ENCODE data around the gene IRF4.

IRF4 gene

DNA sequence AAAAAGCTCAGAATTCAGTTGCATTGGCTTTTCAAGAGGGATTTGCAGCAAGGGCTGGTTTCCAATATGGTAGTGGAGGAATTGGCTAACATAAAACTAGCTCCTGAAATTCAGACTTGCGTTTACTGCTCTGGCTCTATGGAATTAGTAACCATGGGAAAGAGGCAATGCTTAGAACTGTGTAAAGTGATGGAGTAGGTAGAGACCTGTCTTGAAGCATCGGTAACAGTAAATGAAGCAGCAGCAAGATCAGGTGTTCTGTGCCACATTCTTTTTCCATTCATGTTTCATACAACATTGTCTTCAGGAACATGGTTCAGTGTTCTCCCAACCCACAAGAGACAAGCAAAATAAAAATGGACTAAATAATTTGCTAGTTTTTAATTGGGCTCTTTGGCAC lies 6.5 kb downstream of the IRF4 start:
- Histone ChIP-seq H3K9me3 (ENCODE audit: control insufficient read depth, low read length) (no peaks in the 10 kb centered on the region), H3K4me1 (ENCODE audit: control insufficient read depth, insufficient read depth, low read length) (peaks cover 2% of the 10 kb centered on the region), H3K4me3 (ENCODE audit: low read length) (no peak overlapping the region), H3K36me3 (ENCODE audit: control insufficient read depth, insufficient read depth, low read length, severe bottlenecking) (peaks cover 7% of the 10 kb centered on the region), H3K9ac (ENCODE audit: low read length) (no peak overlapping the region), H3K27me3 (replicated peaks; ENCODE audit: control insufficient read depth, insufficient read depth, low read length) (peaks cover 23% of the 10 kb centered on the region)
- DNase-seq (ENCODE audit: low read depth) = no peak

DNA sequence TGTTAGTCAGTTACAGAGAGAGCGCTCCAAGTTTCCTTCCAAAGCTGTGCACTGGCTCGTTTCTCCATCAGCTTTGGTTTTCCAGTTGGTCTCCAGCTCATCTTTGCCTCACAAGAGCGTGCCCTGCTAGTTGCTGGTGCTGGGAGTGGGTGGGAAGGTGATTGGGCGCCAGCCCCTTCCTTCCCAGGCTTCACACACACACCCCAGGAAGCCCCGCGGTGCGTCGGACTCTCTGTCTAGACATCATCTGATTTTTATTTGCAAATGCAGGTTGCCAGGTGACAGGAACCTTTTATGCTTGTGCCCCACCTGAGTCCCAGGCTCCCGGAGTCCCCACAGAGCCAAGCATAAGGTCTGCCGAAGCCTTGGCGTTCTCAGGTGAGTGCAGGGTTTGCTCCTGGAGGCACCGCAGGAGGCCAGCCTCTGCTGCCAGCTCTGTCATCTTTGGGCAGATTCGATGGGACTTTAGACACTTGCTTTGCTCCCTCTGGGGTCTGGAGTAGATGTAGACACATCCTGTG lies 7.1 kb downstream of the IRF4 start:
- peaks cover 3% of the 10 kb centered on the region for H3K9me3 ChIP-seq (ENCODE audit: control insufficient read depth, low read length)
- H3K27me3 ChIP-seq (replicated peaks; ENCODE audit: control insufficient read depth, insufficient read depth, low read length) = peaks cover 21% of the 10 kb centered on the region
- no peak overlapping the region for H3K4me3 ChIP-seq (ENCODE audit: low read length)
- DNase-seq (ENCODE audit: low read depth) = no peak
- no peak overlapping the region for H3K9ac ChIP-seq (ENCODE audit: low read length)
- peaks cover 7% of the 10 kb centered on the region for H3K36me3 ChIP-seq (ENCODE audit: control insufficient read depth, insufficient read depth, low read length, severe bottlenecking)
- peaks cover 2% of the 10 kb centered on the region for H3K4me1 ChIP-seq (ENCODE audit: control insufficient read depth, insufficient read depth, low read length)

DNA sequence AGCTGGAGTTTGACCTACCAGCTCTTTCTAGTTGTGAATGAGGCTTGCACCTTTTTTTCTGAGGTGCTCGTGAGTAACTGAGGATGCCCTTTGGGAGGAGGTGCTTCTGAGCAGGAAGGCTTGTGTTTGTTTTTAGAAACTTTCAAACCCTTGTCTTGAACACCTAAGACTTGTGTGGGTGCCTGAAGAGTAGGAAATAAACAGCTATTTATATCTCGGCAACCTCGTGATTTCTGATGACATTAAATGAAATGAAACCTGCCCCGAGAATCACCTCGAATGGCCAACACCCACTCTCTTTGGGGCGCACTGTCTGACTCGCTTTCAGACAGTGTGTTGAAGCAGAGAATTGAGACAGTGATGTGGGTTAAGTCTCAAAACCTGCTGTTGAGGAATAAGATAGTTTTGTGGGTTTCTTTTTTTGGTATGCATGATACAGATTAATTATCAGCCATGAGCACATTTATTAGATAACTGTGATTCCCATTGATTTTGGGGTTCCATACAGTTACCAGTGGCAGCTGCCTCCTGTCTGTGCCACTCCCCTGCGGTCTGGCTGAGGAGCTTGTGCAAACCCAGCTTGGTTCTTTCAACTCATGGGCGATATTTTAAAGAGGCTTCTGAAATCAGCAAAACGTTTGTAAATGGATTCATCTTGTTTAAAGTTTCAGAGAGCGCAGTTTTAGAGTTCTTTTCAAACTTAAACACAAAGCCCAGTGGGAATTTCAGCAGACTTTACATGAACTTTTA lies 8.4 kb downstream of the IRF4 start:
- Histone ChIP-seq H3K9me3 (ENCODE audit: control insufficient read depth, low read length) (peaks cover 16% of the 10 kb centered on the region), H3K4me1 (ENCODE audit: control insufficient read depth, insufficient read depth, low read length) (no peaks in the 10 kb centered on the region), H3K4me3 (ENCODE audit: low read length) (no peak overlapping the region), H3K36me3 (ENCODE audit: control insufficient read depth, insufficient read depth, low read length, severe bottlenecking) (peaks cover 7% of the 10 kb centered on the region), H3K9ac (ENCODE audit: low read length) (no peak overlapping the region), H3K27me3 (replicated peaks; ENCODE audit: control insufficient read depth, insufficient read depth, low read length) (peaks cover 10% of the 10 kb centered on the region)
- no peak for DNase-seq (ENCODE audit: low read depth)

DNA sequence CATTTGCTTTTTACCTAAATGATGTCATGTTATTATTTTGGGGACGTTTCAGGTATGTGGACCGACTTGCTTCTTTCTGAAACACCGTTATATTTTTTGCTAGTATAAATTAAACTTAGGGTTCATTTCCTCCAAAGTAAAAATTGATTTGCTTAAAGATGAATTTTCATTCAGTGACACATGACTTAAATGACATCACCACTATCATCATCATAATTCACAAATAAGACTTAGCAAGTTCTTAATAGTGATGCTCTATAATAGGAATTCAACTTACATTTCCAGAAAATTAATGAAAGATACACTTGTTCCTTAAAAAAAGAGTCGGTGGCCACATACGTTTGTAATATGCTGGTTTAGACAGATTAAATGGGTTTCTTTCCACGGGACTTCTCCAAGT lies 9.3 kb downstream of the IRF4 start:
- Histone ChIP-seq H3K4me3 (ENCODE audit: low read length) (no peak overlapping the region), H3K9me3 (ENCODE audit: control insufficient read depth, low read length) (peaks cover 25% of the 10 kb centered on the region), H3K9ac (ENCODE audit: low read length) (no peak overlapping the region), H3K4me1 (ENCODE audit: control insufficient read depth, insufficient read depth, low read length) (no peaks in the 10 kb centered on the region), H3K36me3 (ENCODE audit: control insufficient read depth, insufficient read depth, low read length, severe bottlenecking) (peaks cover 5% of the 10 kb centered on the region), H3K27me3 (replicated peaks; ENCODE audit: control insufficient read depth, insufficient read depth, low read length) (peaks cover 8% of the 10 kb centered on the region)
- DNase-seq (ENCODE audit: low read depth) = no peak

DNA sequence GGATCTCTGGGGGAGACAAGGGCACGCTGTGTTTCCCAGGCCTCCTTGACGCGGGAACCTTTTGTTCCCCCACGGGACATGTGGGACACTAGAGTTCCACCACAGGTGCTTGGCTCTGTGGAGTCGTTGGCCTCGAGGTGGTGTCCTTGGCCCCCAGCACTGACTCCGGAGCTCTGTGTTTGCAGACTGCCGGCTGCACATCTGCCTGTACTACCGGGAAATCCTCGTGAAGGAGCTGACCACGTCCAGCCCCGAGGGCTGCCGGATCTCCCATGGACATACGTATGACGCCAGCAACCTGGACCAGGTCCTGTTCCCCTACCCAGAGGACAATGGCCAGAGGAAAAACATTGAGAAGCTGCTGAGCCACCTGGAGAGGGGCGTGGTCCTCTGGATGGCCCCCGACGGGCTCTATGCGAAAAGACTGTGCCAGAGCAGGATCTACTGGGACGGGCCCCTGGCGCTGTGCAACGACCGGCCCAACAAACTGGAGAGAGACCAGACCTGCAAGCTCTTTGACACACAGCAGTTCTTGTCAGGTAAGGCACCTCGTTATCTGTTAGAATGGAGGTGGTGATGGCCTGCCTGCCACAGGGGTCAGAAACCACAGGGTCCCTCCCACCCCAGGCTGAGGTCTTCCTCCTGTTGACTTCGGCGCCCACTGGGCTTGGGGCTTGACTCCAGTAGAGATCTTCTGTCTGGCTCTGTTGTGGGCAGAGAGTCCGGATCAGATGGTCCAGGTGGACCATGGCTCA lies 9.9 kb downstream of the IRF4 start:
- no peak overlapping the region for H3K9ac ChIP-seq (ENCODE audit: low read length)
- no peaks in the 10 kb centered on the region for H3K4me1 ChIP-seq (ENCODE audit: control insufficient read depth, insufficient read depth, low read length)
- H3K4me3 ChIP-seq (ENCODE audit: low read length) = no peak overlapping the region
- H3K27me3 ChIP-seq (replicated peaks; ENCODE audit: control insufficient read depth, insufficient read depth, low read length) = peaks cover 5% of the 10 kb centered on the region
- H3K9me3 ChIP-seq (ENCODE audit: control insufficient read depth, low read length) = peaks cover 27% of the 10 kb centered on the region
- H3K36me3 ChIP-seq (ENCODE audit: control insufficient read depth, insufficient read depth, low read length, severe bottlenecking) = no peaks in the 10 kb centered on the region
- no peak for DNase-seq (ENCODE audit: low read depth)

GRCh38 chr6:401994-402640 lies 10.6 kb downstream of the IRF4 start:
- Histone ChIP-seq H3K9me3 (ENCODE audit: control insufficient read depth, low read length) (peaks cover 27% of the 10 kb centered on the region), H3K36me3 (ENCODE audit: control insufficient read depth, insufficient read depth, low read length, severe bottlenecking) (no peaks in the 10 kb centered on the region), H3K9ac (ENCODE audit: low read length) (no peak overlapping the region), H3K4me1 (ENCODE audit: control insufficient read depth, insufficient read depth, low read length) (no peaks in the 10 kb centered on the region), H3K27me3 (replicated peaks; ENCODE audit: control insufficient read depth, insufficient read depth, low read length) (peaks cover 5% of the 10 kb centered on the region), H3K4me3 (ENCODE audit: low read length) (no peak overlapping the region)
- no peak for DNase-seq (ENCODE audit: low read depth)

DNA sequence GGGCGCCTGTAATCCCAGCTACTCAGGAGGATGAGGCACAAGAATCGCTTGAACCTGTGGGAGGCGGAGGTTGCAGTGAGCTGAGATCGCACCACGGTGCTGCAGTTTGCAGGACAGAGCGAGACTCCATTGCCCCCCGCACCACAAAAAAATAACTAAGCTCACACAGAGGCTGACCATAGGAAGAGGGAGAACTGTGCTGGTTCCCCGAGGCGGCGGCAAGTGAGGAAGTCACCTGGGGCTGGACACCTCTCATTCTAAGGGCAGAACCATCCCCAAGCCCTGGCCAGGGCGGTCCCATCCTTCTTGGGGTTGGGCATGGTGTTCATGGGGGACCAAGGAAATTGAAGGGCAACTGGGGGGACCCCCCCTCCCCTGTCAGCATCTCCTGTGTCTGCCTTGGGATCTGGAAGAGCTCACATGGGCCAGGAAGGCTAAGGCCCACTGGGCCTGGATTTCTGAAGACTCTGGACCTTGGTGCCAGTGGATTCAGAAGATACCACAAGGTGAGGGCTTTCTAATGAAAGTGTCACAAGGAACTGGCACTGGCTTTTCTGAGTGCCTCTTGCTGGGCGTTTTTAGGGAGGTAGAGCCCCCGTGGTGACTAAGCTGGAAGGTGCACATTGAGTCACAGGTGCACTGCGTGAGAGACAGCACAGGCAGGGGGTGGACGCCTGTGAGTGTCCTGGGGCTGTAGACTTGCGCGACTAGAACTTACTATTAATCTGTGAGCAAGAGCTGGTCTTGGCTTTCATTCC lies 11.5 kb downstream of the IRF4 start:
- Histone ChIP-seq H3K36me3 (ENCODE audit: control insufficient read depth, insufficient read depth, low read length, severe bottlenecking) (no peaks in the 10 kb centered on the region), H3K9me3 (ENCODE audit: control insufficient read depth, low read length) (peaks cover 27% of the 10 kb centered on the region), H3K27me3 (replicated peaks; ENCODE audit: control insufficient read depth, insufficient read depth, low read length) (peaks cover under 1% of the 10 kb centered on the region), H3K4me3 (ENCODE audit: low read length) (no peak overlapping the region), H3K4me1 (ENCODE audit: control insufficient read depth, insufficient read depth, low read length) (no peaks in the 10 kb centered on the region), H3K9ac (ENCODE audit: low read length) (no peak overlapping the region)
- no peak for DNase-seq (ENCODE audit: low read depth)

- Histone ChIP-seq H3K4me1 (ENCODE audit: control insufficient read depth, insufficient read depth, low read length) (no peaks in the 10 kb centered on the region), H3K9ac (ENCODE audit: low read length) (no peak overlapping the region), H3K9me3 (ENCODE audit: control insufficient read depth, low read length) (peaks cover 27% of the 10 kb centered on the region), H3K27me3 (replicated peaks; ENCODE audit: control insufficient read depth, insufficient read depth, low read length) (no peaks in the 10 kb centered on the region), H3K36me3 (ENCODE audit: control insufficient read depth, insufficient read depth, low read length, severe bottlenecking) (no peaks in the 10 kb centered on the region), H3K4me3 (ENCODE audit: low read length) (no peak overlapping the region)
- no peak for DNase-seq (ENCODE audit: low read depth)
Measured at GRCh38 chr6:403659-404655, 12.4 kb downstream of the IRF4 start.

DNA sequence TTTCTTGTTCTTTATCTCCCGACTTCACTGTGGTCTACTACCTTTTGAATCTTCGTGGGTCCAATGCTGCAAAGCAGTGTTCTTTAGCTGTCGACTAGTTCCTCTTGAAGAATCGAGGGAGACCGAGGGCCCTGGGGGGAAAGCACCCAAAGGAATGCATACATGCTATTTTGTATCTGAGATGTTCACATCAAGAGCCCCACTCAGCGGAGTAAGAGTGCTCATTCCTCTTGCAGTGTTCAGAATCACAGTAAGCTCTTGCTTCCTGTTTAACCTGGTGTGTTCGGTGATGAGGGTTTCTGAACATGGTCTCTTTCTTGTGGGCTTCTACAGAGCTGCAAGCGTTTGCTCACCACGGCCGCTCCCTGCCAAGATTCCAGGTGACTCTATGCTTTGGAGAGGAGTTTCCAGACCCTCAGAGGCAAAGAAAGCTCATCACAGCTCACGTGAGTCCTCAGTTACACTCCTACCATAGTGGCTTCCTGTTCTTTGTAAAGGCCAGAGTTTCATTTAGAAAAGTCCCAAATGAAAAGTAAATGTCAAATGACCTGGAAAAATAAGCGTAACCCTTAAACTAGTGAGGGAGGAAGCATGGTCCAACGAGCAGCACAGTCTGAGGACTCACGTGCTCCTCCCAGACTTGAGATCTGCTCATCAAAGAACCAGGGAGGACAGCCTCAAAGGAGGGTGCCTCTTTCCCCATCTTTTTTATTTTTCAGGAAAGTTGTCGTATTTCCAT lies 13.3 kb downstream of the IRF4 start:
- Histone ChIP-seq H3K9ac (ENCODE audit: low read length) (no peak overlapping the region), H3K9me3 (ENCODE audit: control insufficient read depth, low read length) (peaks cover 27% of the 10 kb centered on the region), H3K27me3 (replicated peaks; ENCODE audit: control insufficient read depth, insufficient read depth, low read length) (no peaks in the 10 kb centered on the region), H3K36me3 (ENCODE audit: control insufficient read depth, insufficient read depth, low read length, severe bottlenecking) (no peaks in the 10 kb centered on the region), H3K4me1 (ENCODE audit: control insufficient read depth, insufficient read depth, low read length) (no peaks in the 10 kb centered on the region), H3K4me3 (ENCODE audit: low read length) (no peak overlapping the region)
- DNase-seq (ENCODE audit: low read depth) = no peak

Measured in adipocyte (in vitro differentiated cells).